HCT116 (cell line): ENCODE results near the gene ADGRB3. TPM values are rescaled to one million over a fixed set of nuclear protein-coding genes. Genes with fewer than 3 reads are reported as not detected.

Experiments
- ATAC-seq: fragments of 200-7000 bp; cut with Tn5 transposase; 2 replicates; pipeline ENCODE4 v1.9.1; 2020; ENCODE audit warnings: mild to moderate bottlenecking, moderate library complexity
- BruUV-seq: library from RNA; stranded (reverse); fragments of 400-500 nt; replicated peaks from 2 replicates; lab custom pipeline; 2021; lab: Mats Ljungman, UMichigan
- CTCF ChIA-PET: fragments of 300-600 bp; sonication (Branson Sonifier 250); formaldehyde crosslinking; loops from one replicate; lab custom pipeline; 2021; ENCODE audit warnings: antibody characterized with exemption; lab: Charles Lee
- POLR2A ChIA-PET: fragments of 300-600, 350-600 bp; sonication (Branson Sonifier 250); formaldehyde crosslinking; loops from one replicate; lab custom pipeline; 2021; ENCODE audit warnings: antibody characterized with exemption; lab: Charles Lee
- RAD21 ChIA-PET, 2 experiments: fragments of 300-600 bp; sonication (Branson Sonifier 250); formaldehyde crosslinking; loops; one replicate each; lab custom pipeline; 2023; ENCODE audit warnings: low total read pairs in 2 of 2; ENCODE audit not compliant: uncharacterized antibody in 2 of 2, unreplicated experiment in 2 of 2, low non-redundant PET in 1 of 2; lab: Charles Lee
- DNase-seq: peaks from one replicate; pipeline ENCODE4 v3.0.0-alpha.2; 2010; ENCODE audit warnings: low read depth, low spot score
- H2AFZ ChIP-seq: fragments of 200-600 bp; shearing (Covaris generic), sonication (generic); 2 replicates; pipeline ENCODE4 v1.6.1; 2017; ENCODE audit warnings: low read depth, mixed run types, mixed read lengths, antibody characterized with exemption, low read length; ENCODE audit not compliant: poor library complexity, severe bottlenecking
- H3K27ac ChIP-seq: 2 replicates; pipeline ENCODE4 v1.5.1; 2012; ENCODE audit warnings: low read depth, low read length
- H3K27me3 ChIP-seq: fragments of 200-600 bp; sonication (generic); 2 replicates; pipeline ENCODE4 v1.6.1; 2016; ENCODE audit warnings: mixed run types, low read length, mixed read lengths; ENCODE audit not compliant: insufficient read depth
- H3K36me3 ChIP-seq, 2 experiments: fragments of 200-500 bp in 1 of 2; fragments of 200-600 bp in 1 of 2; sonication (Bioruptor generic) in 1 of 2; sonication (generic) in 1 of 2; 2 replicates each; pipeline versions ENCODE4 v1.5.1 to v1.6.1; 2014 to 2016; ENCODE audit warnings: low read length in 2 of 2, inconsistent platforms in 1 of 2, mixed read lengths in 1 of 2, mixed run types in 1 of 2; ENCODE audit not compliant: insufficient read depth in 2 of 2, control insufficient read depth in 1 of 2
- H3K4me1 ChIP-seq, 2 experiments: fragments of 200-600 bp in 1 of 2; sonication (generic) in 1 of 2; 2 replicates each; pipeline versions ENCODE4 v1.5.1 to v1.6.1; 2012 to 2017; ENCODE audit warnings: low read length in 2 of 2, inconsistent platforms in 1 of 2, mild to moderate bottlenecking in 1 of 2, mixed read lengths in 1 of 2, mixed run types in 1 of 2, moderate library complexity in 1 of 2; ENCODE audit not compliant: insufficient read depth in 2 of 2, control insufficient read depth in 1 of 2
- H3K4me2 ChIP-seq: fragments of 200-600 bp; sonication (generic); 2 replicates; pipeline ENCODE4 v1.6.1; 2017; ENCODE audit warnings: mixed run types, low read length, mixed read lengths
- H3K4me3 ChIP-seq, 2 experiments: fragments of 200-600 bp in 1 of 2; sonication (generic) in 1 of 2; replicated peaks in 1 of 2; 2 replicates each; pipeline ENCODE4 v1.5.1; 2011 to 2016; ENCODE audit warnings: low read length in 2 of 2, control low read depth in 1 of 2, low read depth in 1 of 2, mild to moderate bottlenecking in 1 of 2, mixed read lengths in 1 of 2, mixed run types in 1 of 2
- H3K79me2 ChIP-seq: fragments of 200-600 bp; sonication (generic); 2 replicates; pipeline ENCODE4 v1.6.1; 2017; ENCODE audit warnings: mild to moderate bottlenecking, mixed run types, low read length, moderate library complexity, mixed read lengths; ENCODE audit not compliant: insufficient read depth
- H3K9ac ChIP-seq: fragments of 200-600 bp; sonication (generic); 2 replicates; pipeline ENCODE4 v1.6.1; 2016; ENCODE audit warnings: low read length, mixed read lengths
- H3K9me2 ChIP-seq: fragments of 200-600 bp; sonication (generic), shearing (Covaris generic); 2 replicates; pipeline ENCODE4 v1.6.1; 2017; ENCODE audit warnings: mixed run types, mild to moderate bottlenecking, moderate library complexity; ENCODE audit not compliant: insufficient read depth
- H3K9me3 ChIP-seq, 2 experiments: fragments of 200-500 bp in 1 of 2; fragments of 200-600 bp in 1 of 2; sonication (Bioruptor generic) in 1 of 2; sonication (generic) in 1 of 2; 2 replicates each; pipeline ENCODE4 v1.6.1; 2014 to 2017; ENCODE audit warnings: low read length in 2 of 2, mixed read lengths in 2 of 2, inconsistent platforms in 1 of 2, low read depth in 1 of 2, mild to moderate bottlenecking in 1 of 2, mixed run types in 1 of 2, moderate library complexity in 1 of 2; ENCODE audit not compliant: control insufficient read depth in 1 of 2, insufficient read depth in 1 of 2
- H4K20me1 ChIP-seq: fragments of 200-600 bp; sonication (generic), shearing (Covaris generic); 2 replicates; pipeline ENCODE4 v1.6.1; 2017; ENCODE audit warnings: mixed run types, mild to moderate bottlenecking, moderate library complexity; ENCODE audit not compliant: insufficient read depth
- CBX3 ChIP-seq: IDR thresholded peaks from 2 replicates; pipeline ENCODE4 v1.6.1; 2012; ENCODE audit warnings: low read depth
- CEBPB ChIP-seq: IDR thresholded peaks from 2 replicates; pipeline ENCODE4 v1.6.1; 2012; ENCODE audit warnings: low read depth
- EZH2 ChIP-seq: fragments of 200-600 bp; sonication (generic); IDR thresholded peaks from 2 replicates; pipeline ENCODE4 v1.6.1; 2017; ENCODE audit warnings: antibody characterized with exemption, mixed run types
- EZH2phosphoT487 ChIP-seq: fragments of 200-600 bp; IDR thresholded peaks from 2 replicates; pipeline ENCODE4 v1.6.1; 2018; ENCODE audit warnings: antibody characterized with exemption, borderline replicate concordance
- FOSL1 ChIP-seq: IDR thresholded peaks from 2 replicates; pipeline ENCODE4 v1.6.1; 2012; ENCODE audit warnings: low read depth
- JUND ChIP-seq: IDR thresholded peaks from 2 replicates; pipeline ENCODE4 v1.6.1; 2012
- POLR2A ChIP-seq: IDR thresholded peaks from 2 replicates; pipeline ENCODE4 v1.7.0; 2011; ENCODE audit warnings: borderline replicate concordance; ENCODE audit not compliant: insufficient read depth, insufficient read length; ENCODE audit errors: extremely low read depth
- SIN3A ChIP-seq: IDR thresholded peaks from 2 replicates; pipeline ENCODE4 v1.6.1; 2012; ENCODE audit warnings: low read depth
- SRF ChIP-seq: IDR thresholded peaks from 2 replicates; pipeline ENCODE4 v1.6.1; 2012; ENCODE audit warnings: low read depth
- TCF7L2 ChIP-seq: IDR thresholded peaks from 2 replicates; pipeline ENCODE4 v1.7.0; 2011; ENCODE audit warnings: borderline replicate concordance, inconsistent platforms; ENCODE audit not compliant: insufficient read depth, insufficient read length; ENCODE audit errors: extremely low read depth
- YY1 ChIP-seq: IDR thresholded peaks from 2 replicates; pipeline ENCODE4 v1.6.1; 2011; ENCODE audit warnings: low read length, low read depth, moderate library complexity, mild to moderate bottlenecking; ENCODE audit not compliant: insufficient replicate concordance; ENCODE audit errors: extremely low read depth
- ZNF274 ChIP-seq: fragments of 200-500 bp; sonication (Bioruptor generic); IDR thresholded peaks from 2 replicates; pipeline ENCODE4 v1.6.1; 2014; ENCODE audit warnings: mild to moderate bottlenecking, low read depth, low read length, inconsistent platforms
- intact Hi-C: fragments of 100-400 bp; cut with micrococcal nuclease; formaldehyde crosslinking; loops from 2 replicates; pipeline ENCODE4 v1.10.0; 2022
- total RNA-seq: library from RNA; stranded (reverse); gene quantifications from one replicate; pipeline ENCODE4 v1.2.1, GENCODE V29; 2021; ENCODE audit not compliant: unreplicated experiment
- TF ChIP-seq, protein P1 (sequence below), 3 experiments: fragments of 200-600 bp in 1 of 3; sonication (generic) in 1 of 3; IDR thresholded peaks in 2 of 3; conservative IDR thresholded peaks in 1 of 3; 2 replicates each; pipeline ENCODE4 v1.5.1; 2012 to 2017; ENCODE audit warnings: low read depth in 2 of 3, low read length in 2 of 3, antibody characterized with exemption in 1 of 3, borderline replicate concordance in 1 of 3, control low read depth in 1 of 3, mild to moderate bottlenecking in 1 of 3, mixed read lengths in 1 of 3, mixed run types in 1 of 3, moderate library complexity in 1 of 3; ENCODE audit not compliant: insufficient read depth in 1 of 3
- TF ChIP-seq, protein P2 (sequence below): IDR thresholded peaks from 2 replicates; pipeline ENCODE4 v1.6.1; 2012
- TF ChIP-seq, protein P3 (sequence below): IDR thresholded peaks from 2 replicates; pipeline ENCODE4 v1.6.1; 2012; ENCODE audit warnings: low read depth

ADGRB3 gene
- total RNA-seq, 1 experiment from 2014 or later: not detected

DNA sequence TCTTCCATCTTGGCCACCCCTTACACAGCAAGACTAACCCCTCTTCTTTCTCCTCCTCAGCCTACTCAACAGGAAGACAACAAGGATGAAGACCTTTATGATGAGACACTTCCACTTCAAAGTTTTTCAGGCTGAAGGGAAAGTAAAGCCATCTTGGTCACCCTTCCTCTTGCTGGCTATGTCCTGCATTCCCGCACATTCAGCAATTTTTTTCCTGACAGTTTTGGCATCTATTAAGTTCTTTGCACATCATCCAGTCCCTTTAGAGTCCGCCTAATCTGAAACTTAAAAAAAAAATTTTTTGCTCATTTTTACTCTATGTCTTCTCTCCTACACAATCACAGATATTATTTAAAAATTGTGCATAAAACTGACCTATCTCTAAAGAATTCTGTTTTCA, 668.3 kb downstream of the ADGRB3 start:
- no peaks in the 10 kb centered on the region for H3K36me3 ChIP-seq
- no peaks in the 10 kb centered on the region for H3K4me1 ChIP-seq
- no peak for DNase-seq
- no peak for TF ChIP-seq SIN3A
- TF ChIP-seq FOSL1: no peak
- no peak for TF ChIP-seq CBX3
- no peak for TF ChIP-seq ZNF274
- no peak for TF ChIP-seq EZH2
- TF ChIP-seq, protein P1, sequence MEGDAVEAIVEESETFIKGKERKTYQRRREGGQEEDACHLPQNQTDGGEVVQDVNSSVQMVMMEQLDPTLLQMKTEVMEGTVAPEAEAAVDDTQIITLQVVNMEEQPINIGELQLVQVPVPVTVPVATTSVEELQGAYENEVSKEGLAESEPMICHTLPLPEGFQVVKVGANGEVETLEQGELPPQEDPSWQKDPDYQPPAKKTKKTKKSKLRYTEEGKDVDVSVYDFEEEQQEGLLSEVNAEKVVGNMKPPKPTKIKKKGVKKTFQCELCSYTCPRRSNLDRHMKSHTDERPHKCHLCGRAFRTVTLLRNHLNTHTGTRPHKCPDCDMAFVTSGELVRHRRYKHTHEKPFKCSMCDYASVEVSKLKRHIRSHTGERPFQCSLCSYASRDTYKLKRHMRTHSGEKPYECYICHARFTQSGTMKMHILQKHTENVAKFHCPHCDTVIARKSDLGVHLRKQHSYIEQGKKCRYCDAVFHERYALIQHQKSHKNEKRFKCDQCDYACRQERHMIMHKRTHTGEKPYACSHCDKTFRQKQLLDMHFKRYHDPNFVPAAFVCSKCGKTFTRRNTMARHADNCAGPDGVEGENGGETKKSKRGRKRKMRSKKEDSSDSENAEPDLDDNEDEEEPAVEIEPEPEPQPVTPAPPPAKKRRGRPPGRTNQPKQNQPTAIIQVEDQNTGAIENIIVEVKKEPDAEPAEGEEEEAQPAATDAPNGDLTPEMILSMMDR (IDR thresholded peaks at IDR 0.05 in 2 of 3, conservative IDR thresholded peaks at IDR 0.05 in 1 of 3; ENCODE audit: borderline replicate concordance in 1 of 3, insufficient read depth in 1 of 3, low read depth in 2 of 3, low read length in 2 of 3): no peak
- no peak for TF ChIP-seq TCF7L2
- no peak for TF ChIP-seq EZH2phosphoT487
- TF ChIP-seq JUND: no peak
- TF ChIP-seq, protein P2, sequence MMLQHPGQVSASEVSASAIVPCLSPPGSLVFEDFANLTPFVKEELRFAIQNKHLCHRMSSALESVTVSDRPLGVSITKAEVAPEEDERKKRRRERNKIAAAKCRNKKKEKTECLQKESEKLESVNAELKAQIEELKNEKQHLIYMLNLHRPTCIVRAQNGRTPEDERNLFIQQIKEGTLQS: no peak
- no peak for TF ChIP-seq SRF
- no peak for TF ChIP-seq YY1
- no peak for TF ChIP-seq CEBPB
- no peak for TF ChIP-seq POLR2A
- TF ChIP-seq, protein P3, sequence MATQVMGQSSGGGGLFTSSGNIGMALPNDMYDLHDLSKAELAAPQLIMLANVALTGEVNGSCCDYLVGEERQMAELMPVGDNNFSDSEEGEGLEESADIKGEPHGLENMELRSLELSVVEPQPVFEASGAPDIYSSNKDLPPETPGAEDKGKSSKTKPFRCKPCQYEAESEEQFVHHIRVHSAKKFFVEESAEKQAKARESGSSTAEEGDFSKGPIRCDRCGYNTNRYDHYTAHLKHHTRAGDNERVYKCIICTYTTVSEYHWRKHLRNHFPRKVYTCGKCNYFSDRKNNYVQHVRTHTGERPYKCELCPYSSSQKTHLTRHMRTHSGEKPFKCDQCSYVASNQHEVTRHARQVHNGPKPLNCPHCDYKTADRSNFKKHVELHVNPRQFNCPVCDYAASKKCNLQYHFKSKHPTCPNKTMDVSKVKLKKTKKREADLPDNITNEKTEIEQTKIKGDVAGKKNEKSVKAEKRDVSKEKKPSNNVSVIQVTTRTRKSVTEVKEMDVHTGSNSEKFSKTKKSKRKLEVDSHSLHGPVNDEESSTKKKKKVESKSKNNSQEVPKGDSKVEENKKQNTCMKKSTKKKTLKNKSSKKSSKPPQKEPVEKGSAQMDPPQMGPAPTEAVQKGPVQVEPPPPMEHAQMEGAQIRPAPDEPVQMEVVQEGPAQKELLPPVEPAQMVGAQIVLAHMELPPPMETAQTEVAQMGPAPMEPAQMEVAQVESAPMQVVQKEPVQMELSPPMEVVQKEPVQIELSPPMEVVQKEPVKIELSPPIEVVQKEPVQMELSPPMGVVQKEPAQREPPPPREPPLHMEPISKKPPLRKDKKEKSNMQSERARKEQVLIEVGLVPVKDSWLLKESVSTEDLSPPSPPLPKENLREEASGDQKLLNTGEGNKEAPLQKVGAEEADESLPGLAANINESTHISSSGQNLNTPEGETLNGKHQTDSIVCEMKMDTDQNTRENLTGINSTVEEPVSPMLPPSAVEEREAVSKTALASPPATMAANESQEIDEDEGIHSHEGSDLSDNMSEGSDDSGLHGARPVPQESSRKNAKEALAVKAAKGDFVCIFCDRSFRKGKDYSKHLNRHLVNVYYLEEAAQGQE: no peak
- TF ChIP-seq, all 23 proteins: peak for 0
- Histone ChIP-seq H3K4me2 (no peak overlapping the region), H3K9me2 (no peaks in the 10 kb centered on the region), H4K20me1 (no peaks in the 10 kb centered on the region), H3K79me2 (no peaks in the 10 kb centered on the region), H2AFZ (no peak overlapping the region), H3K27ac (no peak overlapping the region), H3K9ac (no peak overlapping the region), H3K9me3 (peaks cover 0 to 26% of the 10 kb centered on the region in 2 experiments; a peak in 3 of 4 replicates), H3K27me3 (no peaks in the 10 kb centered on the region), H3K4me3 (no peak overlapping the region)
- BruUV-seq: no TSS peak
- ATAC-seq: no peak
- intact Hi-C loops: no loop called here
- POLR2A ChIA-PET: no interaction called here
- CTCF ChIA-PET: no interaction called here
- RAD21 ChIA-PET: no interaction called here
